Endothelial cell of umbilical vein (primary cell): Measurements from ENCODE around the gene CCDC85A. TPM values are rescaled to one million over a fixed set of nuclear protein-coding genes. Genes with fewer than 3 reads are reported as not detected.
A peak's percentile ranks its signal among the peaks of the same experiment; 100 is the strongest.

Experiments used
- BruUV-seq: library from RNA; stranded (reverse); fragments of 400-500 nt; replicated peaks from 2 replicates; lab custom pipeline; 2021; lab: Mats Ljungman, UMichigan
- CTCF ChIA-PET: fragments of 300-600, 350-600 bp; sonication (Branson Sonifier 250); formaldehyde crosslinking; loops from one replicate; lab custom pipeline; 2021; ENCODE audit warnings: antibody characterized with exemption, inconsistent platforms; lab: Charles Lee
- POLR2A ChIA-PET: fragments of 300-600, 350-600 bp; sonication (Branson Sonifier 250); formaldehyde crosslinking; loops from one replicate; lab custom pipeline; 2021; ENCODE audit warnings: antibody characterized with exemption, inconsistent platforms; lab: Charles Lee
- DNase-seq: peaks from one replicate; pipeline ENCODE4 v3.0.0-alpha.2; 2011; ENCODE audit warnings: low read depth, low spot score
- FAIRE-seq: peaks from 2 replicates; lab custom pipeline; 2011; peaks lifted over from hg19 to GRCh38; lab: Jason Lieb, UNC
- H2AFZ ChIP-seq: 2 replicates; pipeline ENCODE4 v1.6.0; 2012; ENCODE audit warnings: low read depth, low read length, control low read depth, inconsistent platforms
- H3K27ac ChIP-seq: 2 replicates; pipeline ENCODE4 v1.5.1; 2011; ENCODE audit warnings: low read depth, mild to moderate bottlenecking, control low read depth, low read length, moderate library complexity; ENCODE audit not compliant: insufficient read depth
- H3K27me3 ChIP-seq, 2 experiments: 2 replicates each; pipeline versions ENCODE4 v1.6.0 to v1.6.1; 2011; ENCODE audit warnings: low read length in 2 of 2, mixed read lengths in 1 of 2; ENCODE audit not compliant: control insufficient read depth in 2 of 2, insufficient read depth in 2 of 2
- H3K36me3 ChIP-seq, 2 experiments: 2 replicates in 1 of 2; 3 replicates in 1 of 2; pipeline ENCODE4 v1.5.1; 2011; ENCODE audit warnings: low read length in 2 of 2, mild to moderate bottlenecking in 1 of 2, moderate library complexity in 1 of 2; ENCODE audit not compliant: control insufficient read depth in 2 of 2, insufficient read depth in 2 of 2; ENCODE audit errors: extremely low read depth in 1 of 2
- H3K4me1 ChIP-seq: 3 replicates; pipeline ENCODE4 v1.5.1; 2011; ENCODE audit warnings: mild to moderate bottlenecking, low read length; ENCODE audit not compliant: control insufficient read depth, insufficient read depth; ENCODE audit errors: extremely low read depth
- H3K4me2 ChIP-seq: 2 replicates; pipeline ENCODE4 v1.6.1; 2011; ENCODE audit warnings: low read length, control low read depth, mixed read lengths; ENCODE audit not compliant: insufficient read depth
- H3K4me3 ChIP-seq, 3 experiments: fragments of 200-600 bp in 1 of 3; sonication (generic), shearing (Covaris generic) in 1 of 3; replicated peaks in 1 of 3; 2 replicates each; pipeline ENCODE4 v1.5.1; 2011 to 2016; ENCODE audit warnings: control low read depth in 3 of 3, low read length in 3 of 3, mild to moderate bottlenecking in 2 of 3, inconsistent platforms in 1 of 3, low read depth in 1 of 3, moderate library complexity in 1 of 3; ENCODE audit not compliant: insufficient read depth in 1 of 3
- H3K79me2 ChIP-seq: 2 replicates; pipeline ENCODE4 v1.6.0; 2012; ENCODE audit warnings: low read length, inconsistent platforms; ENCODE audit not compliant: control insufficient read depth, insufficient read depth
- H3K9ac ChIP-seq: replicated peaks from 2 replicates; pipeline ENCODE3; 2011; ENCODE audit warnings: low read length, control low read depth; ENCODE audit not compliant: insufficient read depth; ENCODE audit errors: extremely low read depth
- H3K9me1 ChIP-seq: replicated peaks from 3 replicates; pipeline ENCODE4 v1.6.0; 2011; ENCODE audit warnings: mild to moderate bottlenecking, low read length; ENCODE audit not compliant: control insufficient read depth, insufficient read depth; ENCODE audit errors: extremely low read depth
- H3K9me3 ChIP-seq: replicated peaks from 2 replicates; pipeline ENCODE4 v1.5.1; 2012; ENCODE audit warnings: low read length, inconsistent platforms; ENCODE audit not compliant: control insufficient read depth, insufficient read depth
- H4K20me1 ChIP-seq: replicated peaks from 2 replicates; pipeline ENCODE3; 2011; ENCODE audit warnings: mild to moderate bottlenecking, low read length; ENCODE audit not compliant: control insufficient read depth, insufficient read depth; ENCODE audit errors: extremely low read depth
- CTCF ChIP-seq, 2 donors: IDR thresholded peaks; 1 replicate in 1 of 2; 2 replicates in 1 of 2; pipeline ENCODE4 v1.5.1; 2011; ENCODE audit warnings: low read length in 2 of 2, mild to moderate bottlenecking in 2 of 2, moderate library complexity in 2 of 2, control low read depth in 1 of 2, inconsistent platforms in 1 of 2, low read depth in 1 of 2; ENCODE audit not compliant: insufficient read depth in 1 of 2; ENCODE audit errors: extremely low read depth in 1 of 2
- EZH2 ChIP-seq: IDR thresholded peaks from 2 replicates; pipeline ENCODE4 v1.6.1; 2012; ENCODE audit warnings: borderline replicate concordance, low read depth, mild to moderate bottlenecking, moderate library complexity, low read length, inconsistent platforms; ENCODE audit not compliant: severe bottlenecking
- FOS ChIP-seq: IDR thresholded peaks from 2 replicates; pipeline ENCODE4 v1.6.1; 2011; ENCODE audit warnings: mild to moderate bottlenecking, low read length, moderate library complexity, borderline replicate concordance; ENCODE audit not compliant: insufficient read depth
- GATA2 ChIP-seq: IDR thresholded peaks from 2 replicates; pipeline ENCODE4 v1.7.0; 2011; ENCODE audit warnings: low read depth, mild to moderate bottlenecking, moderate library complexity, mixed read lengths, low read length; ENCODE audit not compliant: insufficient read length, insufficient read depth
- JUN ChIP-seq: IDR thresholded peaks from 2 replicates; pipeline ENCODE4 v1.6.1; 2011; ENCODE audit warnings: borderline replicate concordance, low read depth; ENCODE audit not compliant: insufficient read length, insufficient read depth
- MAX ChIP-seq: IDR thresholded peaks from 2 replicates; pipeline ENCODE4 v1.6.1; 2011; ENCODE audit not compliant: insufficient read depth, insufficient read length
- MYC ChIP-seq: IDR thresholded peaks from one replicate; pipeline ENCODE4 v1.6.1; 2011; ENCODE audit warnings: mild to moderate bottlenecking, low read depth, low read length
- POLR2A ChIP-seq: IDR thresholded peaks from 2 replicates; pipeline ENCODE4 v1.6.1; 2012; ENCODE audit warnings: low read depth, mild to moderate bottlenecking, control low read depth, low read length
- POLR2AphosphoS5 ChIP-seq: IDR thresholded peaks from 2 replicates; pipeline ENCODE4 v1.6.1; 2012; ENCODE audit warnings: low read depth, mild to moderate bottlenecking, control low read depth, low read length, moderate library complexity; ENCODE audit not compliant: insufficient read depth
- dilution Hi-C: fragments of 300-500 bp; cut with MboI; formaldehyde crosslinking; loops from one replicate; pipeline ENCODE4 v1.15.0; 2019; ENCODE audit warnings: low sequenced_read_pairs; ENCODE audit not compliant: extremely low pct_ligation_motif_present
- intact Hi-C: fragments of 100-400 bp; cut with micrococcal nuclease; formaldehyde crosslinking; loops from one replicate; pipeline ENCODE4 v1.10.0; 2022
- polyA plus RNA-seq, 4 experiments: library from polyadenylated mRNA; depleted of rRNA in 3 of 4; stranded (reverse) in 3 of 4; unstranded in 1 of 4; fragments of >200 nt; gene quantifications; 2 replicates each; pipeline versions ENCODE4 v1.2.1 to v1.2.3, GENCODE V29; 2011 to 2012; ENCODE audit warnings: missing spikeins in 1 of 4
- total RNA-seq: library from RNA; stranded (reverse); gene quantifications from 2 replicates; pipeline ENCODE4 v1.2.3, GENCODE V29; 2021

Gene CCDC85A
- total and polyA plus RNA-seq, 2 donors (not counting 3 experiments of a cell fraction or from before 2014, with no cell fraction given) = 5.1 to 10.4 TPM

- Histone ChIP-seq H3K79me2 (peaks cover 4% of the 10 kb centered on the region), H3K9me1 (no peaks in the 10 kb centered on the region), H4K20me1 (no peaks in the 10 kb centered on the region), H3K27me3 (no peaks in the 10 kb centered on the region), H3K36me3 (no peaks in the 10 kb centered on the region), H2AFZ (no peak overlapping the region), H3K4me1 (peaks cover 21% of the 10 kb centered on the region), H3K27ac (no peak overlapping the region), H3K4me2 (no peak overlapping the region), H3K9ac (no peak overlapping the region), H3K4me3 (no peak overlapping the region), H3K9me3 (no peaks in the 10 kb centered on the region)
- BruUV-seq = no TSS peak
- intact Hi-C loops = loop anchor here (1.0 kb wide), 1 partner anchor 9 kb away; no protein-coding TSS in a partner anchor
- dilution Hi-C loops = no loop called here
- CTCF ChIA-PET = interaction anchor here (1.7 kb wide), 1 partner anchor 525 kb away, joined by 3 read pairs; no protein-coding TSS in a partner anchor
- TF ChIP-seq GATA2 (no peak), MYC (no peak), JUN (no peak), EZH2 (no peak), MAX (no peak), CTCF (IDR thresholded peaks at IDR 0.05; ENCODE audit: extremely low read depth in 1 of 2, insufficient read depth in 1 of 2, low read depth in 1 of 2, low read length in 2 of 2) (no peak), FOS (no peak), POLR2AphosphoS5 (no peak), POLR2A (no peak)
- FAIRE-seq = no peak
- DNase-seq = peak; percentile 83
- POLR2A ChIA-PET = no interaction called here
These were observed 40.5 kb downstream of the CCDC85A start for GRCh38 chr2:56224316-56224715.
